ENCODE results near the gene XAGE5. TPM values are rescaled to one million over a fixed set of nuclear protein-coding genes. Genes with fewer than 3 reads are reported as not detected.
"Not testable (repeated sequence)": the region's sequence is repeated elsewhere in the genome, so short reads cannot be mapped to it uniquely, and the experiment has no call there.

XAGE5 gene
- total RNA-seq, 1 experiment from 2014 or later = not detected

GRCh38 chrX:52830551-52830950 is 19.5 kb downstream of the XAGE5 start:
- intact Hi-C loops (cut with micrococcal nuclease; ENCODE audit: unreplicated experiment) = no loop called here
- Histone ChIP-seq H3K4me3 (no peak overlapping the region), H3K4me1 (replicated peaks; ENCODE audit: insufficient read depth) (no peaks in the 10 kb centered on the region), H3F3A (ENCODE audit: insufficient read depth, low read depth) (no peaks in the 10 kb centered on the region), H3K4me2 (no peak overlapping the region), H3K79me2 (ENCODE audit: low read depth) (no peaks in the 10 kb centered on the region), H3K9me3 (ENCODE audit: insufficient read depth, low read depth) (no peaks in the 10 kb centered on the region), H4K20me1 (ENCODE audit: insufficient read depth) (no peaks in the 10 kb centered on the region), H2AFZ (no peak overlapping the region), H3K36me3 (ENCODE audit: low read depth) (no peaks in the 10 kb centered on the region), H3K27me3 (ENCODE audit: insufficient read depth, low read depth) (no peaks in the 10 kb centered on the region), H3K9me2 (ENCODE audit: insufficient read depth) (no peaks in the 10 kb centered on the region), H3K27ac (no peak overlapping the region)
- no peak for DNase-seq
- CTCF ChIA-PET = no interaction called here
- no peak for TF ChIP-seq EZH2 (IDR thresholded peaks at IDR 0.05; ENCODE audit: low read depth)
- no peak for TF ChIP-seq CTCF (conservative IDR thresholded peaks at IDR 0.05)
- no TSS peak for BruUV-seq (replicated peaks)
- POLR2A ChIA-PET (ENCODE audit: unreplicated experiment) = no interaction called here

- BruUV-seq (replicated peaks) = no TSS peak
- H3F3A ChIP-seq (ENCODE audit: insufficient read depth, low read depth) = no peaks in the 10 kb centered on the region
- no peaks in the 10 kb centered on the region for H3K27me3 ChIP-seq (ENCODE audit: insufficient read depth, low read depth)
- no peak overlapping the region for H3K27ac ChIP-seq
- TF ChIP-seq EZH2 (IDR thresholded peaks at IDR 0.05; ENCODE audit: low read depth) (no peak), CTCF (conservative IDR thresholded peaks at IDR 0.05) (no peak)
- DNase-seq = no peak
- no peaks in the 10 kb centered on the region for H3K4me1 ChIP-seq (replicated peaks; ENCODE audit: insufficient read depth)
- intact Hi-C loops (cut with micrococcal nuclease; ENCODE audit: unreplicated experiment) = no loop called here
- H3K4me3 ChIP-seq = no peak overlapping the region
- H4K20me1 ChIP-seq (ENCODE audit: insufficient read depth) = no peaks in the 10 kb centered on the region
- H3K9me3 ChIP-seq (ENCODE audit: insufficient read depth, low read depth) = no peaks in the 10 kb centered on the region
- no peak overlapping the region for H3K4me2 ChIP-seq
- ChIA-PET POLR2A (ENCODE audit: unreplicated experiment) (no interaction called here), CTCF (no interaction called here)
- H3K36me3 ChIP-seq (ENCODE audit: low read depth) = no peaks in the 10 kb centered on the region
- H2AFZ ChIP-seq = no peak overlapping the region
- H3K79me2 ChIP-seq (ENCODE audit: low read depth) = no peaks in the 10 kb centered on the region
- no peaks in the 10 kb centered on the region for H3K9me2 ChIP-seq (ENCODE audit: insufficient read depth)
Observed at GRCh38 chrX:52839137-52839536, 28.1 kb downstream of the XAGE5 start.

- H3K79me2 ChIP-seq (ENCODE audit: low read depth); BruUV-seq (replicated peaks); H3F3A ChIP-seq (ENCODE audit: insufficient read depth, low read depth); CTCF ChIA-PET; intact Hi-C loops (cut with micrococcal nuclease; ENCODE audit: unreplicated experiment); H3K4me1 ChIP-seq (replicated peaks; ENCODE audit: insufficient read depth); H3K9me3 ChIP-seq (ENCODE audit: insufficient read depth, low read depth); POLR2A ChIA-PET (ENCODE audit: unreplicated experiment); H2AFZ ChIP-seq; H4K20me1 ChIP-seq (ENCODE audit: insufficient read depth); H3K36me3 ChIP-seq (ENCODE audit: low read depth); H3K9me2 ChIP-seq (ENCODE audit: insufficient read depth); H3K4me2 ChIP-seq; H3K27me3 ChIP-seq (ENCODE audit: insufficient read depth, low read depth); DNase-seq; H3K27ac ChIP-seq; H3K4me3 ChIP-seq: not testable (repeated sequence)
Observed at GRCh38 chrX:52843619-52844018, 32.5 kb downstream of the XAGE5 start.

GRCh38 chrX:52852110-52852860 is 41.2 kb downstream of the XAGE5 start:
- Histone ChIP-seq H3K4me2 (no peak overlapping the region), H3K27me3 (ENCODE audit: insufficient read depth, low read depth) (no peaks in the 10 kb centered on the region), H3F3A (ENCODE audit: insufficient read depth, low read depth) (no peaks in the 10 kb centered on the region), H2AFZ (no peak overlapping the region), H3K9me2 (ENCODE audit: insufficient read depth) (no peaks in the 10 kb centered on the region), H4K20me1 (ENCODE audit: insufficient read depth) (no peaks in the 10 kb centered on the region), H3K4me3 (no peak overlapping the region), H3K36me3 (ENCODE audit: low read depth) (no peaks in the 10 kb centered on the region), H3K9me3 (ENCODE audit: insufficient read depth, low read depth) (no peaks in the 10 kb centered on the region), H3K27ac (no peak overlapping the region), H3K79me2 (ENCODE audit: low read depth) (no peaks in the 10 kb centered on the region), H3K4me1 (replicated peaks; ENCODE audit: insufficient read depth) (no peaks in the 10 kb centered on the region)
- no peak for TF ChIP-seq EZH2 (IDR thresholded peaks at IDR 0.05; ENCODE audit: low read depth)
- no peak for TF ChIP-seq CTCF (conservative IDR thresholded peaks at IDR 0.05)
- DNase-seq = no peak
- no TSS peak for BruUV-seq (replicated peaks)
- CTCF ChIA-PET = no interaction called here
- intact Hi-C loops (cut with micrococcal nuclease; ENCODE audit: unreplicated experiment) = no loop called here
- POLR2A ChIA-PET (ENCODE audit: unreplicated experiment) = no interaction called here

- H3F3A ChIP-seq (ENCODE audit: insufficient read depth, low read depth); H3K27me3 ChIP-seq (ENCODE audit: insufficient read depth, low read depth); intact Hi-C loops (cut with micrococcal nuclease; ENCODE audit: unreplicated experiment); H3K4me1 ChIP-seq (replicated peaks; ENCODE audit: insufficient read depth); BruUV-seq (replicated peaks); H3K4me2 ChIP-seq; H3K27ac ChIP-seq; H3K36me3 ChIP-seq (ENCODE audit: low read depth); H4K20me1 ChIP-seq (ENCODE audit: insufficient read depth); CTCF ChIA-PET; H3K9me3 ChIP-seq (ENCODE audit: insufficient read depth, low read depth); H2AFZ ChIP-seq; H3K79me2 ChIP-seq (ENCODE audit: low read depth); H3K9me2 ChIP-seq (ENCODE audit: insufficient read depth); DNase-seq; POLR2A ChIA-PET (ENCODE audit: unreplicated experiment); H3K4me3 ChIP-seq: not testable (repeated sequence)
Observed at GRCh38 chrX:52856991-52857525, 46.0 kb downstream of the XAGE5 start.

Data from PC-9 (cell line).